HepG2 (cell line): Measurements from ENCODE around the gene MYO7A. TPM values are rescaled to one million over a fixed set of nuclear protein-coding genes. Genes with fewer than 3 reads are reported as not detected.

Experiments used
- ARID5B ChIP-seq: IDR thresholded peaks from 2 replicates; pipeline ENCODE4 v1.4.0; 2020; ENCODE audit warnings: mild to moderate bottlenecking, missing genetic modification reagents
- GTF3A ChIP-seq: sonication (generic); formaldehyde crosslinking; conservative IDR thresholded peaks from 2 replicates; pipeline ENCODE4 v1.4.0; 2020; ENCODE audit warnings: mild to moderate bottlenecking, missing genetic modification reagents
- HOXD1 ChIP-seq: sonication (generic); formaldehyde crosslinking; IDR thresholded peaks from 2 replicates; pipeline ENCODE4 v1.5.0; 2020; ENCODE audit warnings: missing genetic modification reagents
- MYC ChIP-seq: sonication (generic); formaldehyde crosslinking; IDR thresholded peaks from 2 replicates; pipeline ENCODE4 v1.9.0; 2021; ENCODE audit warnings: missing genetic modification reagents, borderline replicate concordance
- PITX1 ChIP-seq: sonication (generic); formaldehyde crosslinking; IDR thresholded peaks from 2 replicates; pipeline ENCODE4 v1.5.1; 2020; ENCODE audit warnings: mild to moderate bottlenecking, missing genetic modification reagents
- SKI ChIP-seq: fragments of 450-650 bp; IDR thresholded peaks from one replicate; pipeline ENCODE4 v1.6.1; 2018; ENCODE audit warnings: mild to moderate bottlenecking; ENCODE audit not compliant: partially characterized antibody
- TP53 ChIP-seq: sonication (generic); formaldehyde crosslinking; conservative IDR thresholded peaks from 2 replicates; pipeline ENCODE4 v1.4.0; 2020; ENCODE audit warnings: missing genetic modification reagents
- TSC22D2 ChIP-seq: sonication (generic); formaldehyde crosslinking; IDR thresholded peaks from 2 replicates; pipeline ENCODE4 v1.5.1; 2020; ENCODE audit warnings: missing genetic modification reagents, mild to moderate bottlenecking, borderline replicate concordance
- ZNF235 ChIP-seq: sonication (generic); formaldehyde crosslinking; IDR thresholded peaks from 2 replicates; pipeline ENCODE4 v1.8.1; 2023; ENCODE audit warnings: mild to moderate bottlenecking, missing genetic modification reagents, borderline replicate concordance
- ZNF619 ChIP-seq: sonication (generic); formaldehyde crosslinking; IDR thresholded peaks from 2 replicates; pipeline ENCODE4 v1.4.0; 2020; ENCODE audit warnings: mild to moderate bottlenecking, missing genetic modification reagents
- ZNF646 ChIP-seq: sonication (generic); formaldehyde crosslinking; IDR thresholded peaks from 2 replicates; pipeline ENCODE4 v1.9.0; 2021; ENCODE audit warnings: mild to moderate bottlenecking, missing genetic modification reagents
- ZNF850 ChIP-seq: sonication (generic); formaldehyde crosslinking; conservative IDR thresholded peaks from 2 replicates; pipeline ENCODE4 v1.9.0; 2021; ENCODE audit warnings: mild to moderate bottlenecking, missing genetic modification reagents
- polyA plus RNA-seq, 8 experiments: library from polyadenylated mRNA; depleted of rRNA in 3 of 8; stranded (reverse) in 7 of 8; unstranded in 1 of 8; fragments of >200 nt; fragmentation: Illumina TruSeq in 4 of 8; extraction: Trizol in 4 of 8; gene quantifications; 2 replicates each; pipeline versions ENCODE4 v1.2.1 to v1.2.3, GENCODE V29; 2011 to 2016; ENCODE audit warnings: low read depth in 4 of 8, missing spikeins in 1 of 8, mixed read lengths in 1 of 8; ENCODE audit not compliant: insufficient read depth in 1 of 8
- total RNA-seq, 5 experiments: library from RNA; depleted of rRNA; stranded (reverse); fragments of >200 nt; fragmentation: Illumina TruSeq; extraction: Trizol; gene quantifications; 2 replicates each; pipeline ENCODE4 v1.2.3, GENCODE V29; 2016; ENCODE audit warnings: low read depth in 1 of 5
- TF ChIP-seq, protein P1 (sequence below): IDR thresholded peaks from 2 replicates; pipeline ENCODE4 v1.6.1; 2012; ENCODE audit warnings: inconsistent platforms
- TF ChIP-seq, protein P2 (sequence below): sonication (generic); formaldehyde crosslinking; IDR thresholded peaks from 2 replicates; pipeline ENCODE4 v1.4.0; 2020; ENCODE audit warnings: low read depth, missing genetic modification reagents
- TF ChIP-seq, protein P3 (sequence below): sonication (generic); formaldehyde crosslinking; IDR thresholded peaks from 2 replicates; pipeline ENCODE4 v1.4.0; 2020; ENCODE audit warnings: missing genetic modification reagents

MYO7A gene
- total and polyA plus RNA-seq, 2 of the 13 experiments (the other 11 are each of a cell fraction or from before 2014, with no cell fraction given): 7.5 to 10.0 TPM

- TF ChIP-seq, protein P1, sequence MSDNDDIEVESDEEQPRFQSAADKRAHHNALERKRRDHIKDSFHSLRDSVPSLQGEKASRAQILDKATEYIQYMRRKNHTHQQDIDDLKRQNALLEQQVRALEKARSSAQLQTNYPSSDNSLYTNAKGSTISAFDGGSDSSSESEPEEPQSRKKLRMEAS: no peak
- TF ChIP-seq SKI (no peak), ZNF235 (no peak), TSC22D2 (CRISPR knock-in tag) (no peak), PITX1 (CRISPR knock-in tag) (0 out of 2 replicates have a peak, but pooled peaks have one; percentile 37), ZNF850 (CRISPR knock-in tag) (no peak), ARID5B (CRISPR knock-in tag) (peak; percentile 40), ZNF619 (CRISPR knock-in tag) (no peak), HOXD1 (CRISPR knock-in tag) (no peak), GTF3A (CRISPR knock-in tag) (no peak), TP53 (CRISPR knock-in tag) (no peak), ZNF646 (CRISPR knock-in tag) (no peak), MYC (CRISPR knock-in tag) (no peak)
- TF ChIP-seq, protein P2, sequence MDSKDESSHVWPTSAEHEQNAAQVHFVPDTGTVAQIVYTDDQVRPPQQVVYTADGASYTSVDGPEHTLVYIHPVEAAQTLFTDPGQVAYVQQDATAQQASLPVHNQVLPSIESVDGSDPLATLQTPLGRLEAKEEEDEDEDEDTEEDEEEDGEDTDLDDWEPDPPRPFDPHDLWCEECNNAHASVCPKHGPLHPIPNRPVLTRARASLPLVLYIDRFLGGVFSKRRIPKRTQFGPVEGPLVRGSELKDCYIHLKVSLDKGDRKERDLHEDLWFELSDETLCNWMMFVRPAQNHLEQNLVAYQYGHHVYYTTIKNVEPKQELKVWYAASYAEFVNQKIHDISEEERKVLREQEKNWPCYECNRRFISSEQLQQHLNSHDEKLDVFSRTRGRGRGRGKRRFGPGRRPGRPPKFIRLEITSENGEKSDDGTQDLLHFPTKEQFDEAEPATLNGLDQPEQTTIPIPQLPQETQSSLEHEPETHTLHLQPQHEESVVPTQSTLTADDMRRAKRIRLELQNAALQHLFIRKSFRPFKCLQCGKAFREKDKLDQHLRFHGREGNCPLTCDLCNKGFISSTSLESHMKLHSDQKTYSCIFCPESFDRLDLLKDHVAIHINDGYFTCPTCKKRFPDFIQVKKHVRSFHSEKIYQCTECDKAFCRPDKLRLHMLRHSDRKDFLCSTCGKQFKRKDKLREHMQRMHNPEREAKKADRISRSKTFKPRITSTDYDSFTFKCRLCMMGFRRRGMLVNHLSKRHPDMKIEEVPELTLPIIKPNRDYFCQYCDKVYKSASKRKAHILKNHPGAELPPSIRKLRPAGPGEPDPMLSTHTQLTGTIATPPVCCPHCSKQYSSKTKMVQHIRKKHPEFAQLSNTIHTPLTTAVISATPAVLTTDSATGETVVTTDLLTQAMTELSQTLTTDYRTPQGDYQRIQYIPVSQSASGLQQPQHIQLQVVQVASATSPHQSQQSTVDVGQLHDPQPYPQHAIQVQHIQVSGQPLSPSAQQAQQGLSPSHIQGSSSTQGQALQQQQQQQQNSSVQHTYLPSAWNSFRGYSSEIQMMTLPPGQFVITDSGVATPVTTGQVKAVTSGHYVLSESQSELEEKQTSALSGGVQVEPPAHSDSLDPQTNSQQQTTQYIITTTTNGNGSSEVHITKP (CRISPR knock-in tag): no peak
- TF ChIP-seq, protein P3, sequence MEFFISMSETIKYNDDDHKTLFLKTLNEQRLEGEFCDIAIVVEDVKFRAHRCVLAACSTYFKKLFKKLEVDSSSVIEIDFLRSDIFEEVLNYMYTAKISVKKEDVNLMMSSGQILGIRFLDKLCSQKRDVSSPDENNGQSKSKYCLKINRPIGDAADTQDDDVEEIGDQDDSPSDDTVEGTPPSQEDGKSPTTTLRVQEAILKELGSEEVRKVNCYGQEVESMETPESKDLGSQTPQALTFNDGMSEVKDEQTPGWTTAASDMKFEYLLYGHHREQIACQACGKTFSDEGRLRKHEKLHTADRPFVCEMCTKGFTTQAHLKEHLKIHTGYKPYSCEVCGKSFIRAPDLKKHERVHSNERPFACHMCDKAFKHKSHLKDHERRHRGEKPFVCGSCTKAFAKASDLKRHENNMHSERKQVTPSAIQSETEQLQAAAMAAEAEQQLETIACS (CRISPR knock-in tag): no peak
Observed at GRCh38 chr11:77173494-77173893, 45.4 kb downstream of the MYO7A start (continued).
